Measurements from ENCODE around the gene KRTAP10-12. TPM values are rescaled to one million over a fixed set of nuclear protein-coding genes. Genes with fewer than 3 reads are reported as not detected.
"Not testable (repeated sequence)": the region's sequence is repeated elsewhere in the genome, so short reads cannot be mapped to it uniquely, and the experiment has no call there.

The KRTAP10-12 gene
- total RNA-seq, 1 donor from 2014 or later: not detected

DNA sequence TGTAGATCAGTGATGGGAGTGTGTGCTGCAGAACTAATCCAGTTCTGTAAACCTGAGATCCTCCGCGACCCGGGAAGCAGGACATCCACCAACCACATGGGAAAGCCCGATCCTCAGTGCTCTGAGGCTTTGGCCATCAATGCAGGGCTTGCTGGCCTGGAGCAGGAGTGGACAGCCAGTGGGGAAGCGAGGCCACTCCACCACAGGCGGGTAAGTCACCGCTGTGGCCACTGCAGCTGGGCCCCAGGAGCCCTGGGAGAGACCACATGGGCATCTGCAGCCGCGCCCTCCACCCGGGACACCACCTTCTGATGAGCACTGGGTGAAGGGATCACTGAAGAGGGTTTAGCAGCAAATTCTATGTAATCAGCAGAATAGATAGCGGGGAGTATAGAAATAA, 15.8 kb upstream of the KRTAP10-12 start:
- H3K36me3 ChIP-seq: no peaks in the 10 kb centered on the region
- DNase-seq: no peak
- TF ChIP-seq, protein P1, sequence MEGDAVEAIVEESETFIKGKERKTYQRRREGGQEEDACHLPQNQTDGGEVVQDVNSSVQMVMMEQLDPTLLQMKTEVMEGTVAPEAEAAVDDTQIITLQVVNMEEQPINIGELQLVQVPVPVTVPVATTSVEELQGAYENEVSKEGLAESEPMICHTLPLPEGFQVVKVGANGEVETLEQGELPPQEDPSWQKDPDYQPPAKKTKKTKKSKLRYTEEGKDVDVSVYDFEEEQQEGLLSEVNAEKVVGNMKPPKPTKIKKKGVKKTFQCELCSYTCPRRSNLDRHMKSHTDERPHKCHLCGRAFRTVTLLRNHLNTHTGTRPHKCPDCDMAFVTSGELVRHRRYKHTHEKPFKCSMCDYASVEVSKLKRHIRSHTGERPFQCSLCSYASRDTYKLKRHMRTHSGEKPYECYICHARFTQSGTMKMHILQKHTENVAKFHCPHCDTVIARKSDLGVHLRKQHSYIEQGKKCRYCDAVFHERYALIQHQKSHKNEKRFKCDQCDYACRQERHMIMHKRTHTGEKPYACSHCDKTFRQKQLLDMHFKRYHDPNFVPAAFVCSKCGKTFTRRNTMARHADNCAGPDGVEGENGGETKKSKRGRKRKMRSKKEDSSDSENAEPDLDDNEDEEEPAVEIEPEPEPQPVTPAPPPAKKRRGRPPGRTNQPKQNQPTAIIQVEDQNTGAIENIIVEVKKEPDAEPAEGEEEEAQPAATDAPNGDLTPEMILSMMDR (IDR thresholded peaks at IDR 0.05; ENCODE audit: borderline replicate concordance): no peak

DNA sequence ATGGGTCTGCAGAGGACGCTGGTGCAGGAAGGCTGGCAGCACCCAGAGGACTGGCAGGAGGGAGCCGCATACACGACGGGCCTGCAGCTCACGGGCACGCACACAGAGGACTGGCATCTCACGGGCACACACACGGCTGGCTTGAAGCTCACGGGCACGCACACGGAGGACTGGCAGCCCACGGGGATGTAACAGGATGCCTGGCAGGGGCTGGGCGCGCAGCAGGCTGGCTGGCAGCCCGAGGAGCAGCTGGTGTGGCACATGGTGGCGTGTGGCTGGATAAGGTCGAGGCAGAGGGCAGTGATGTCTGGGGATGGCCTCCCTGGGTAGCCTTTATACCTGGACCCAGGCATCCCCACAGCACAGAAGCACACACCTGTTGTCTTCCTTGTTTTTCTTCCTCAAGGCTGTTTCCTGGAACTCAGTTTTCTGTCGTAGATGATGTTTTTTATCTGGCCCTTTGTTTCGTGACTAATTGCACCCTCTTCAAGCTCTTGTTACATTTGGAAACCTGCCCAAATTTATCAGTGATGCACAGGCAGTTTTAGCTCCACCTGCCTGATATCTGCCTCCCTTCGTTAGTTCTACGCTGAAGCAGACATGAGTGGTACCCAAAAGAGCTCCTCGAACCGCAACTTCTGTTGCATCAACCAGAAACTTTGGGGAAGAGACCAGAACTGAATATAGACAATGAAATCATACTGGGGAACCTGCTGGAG, 15.0 kb upstream of the KRTAP10-12 start, which contains the start of gene KRTAP12-1:
TSS of gene KRTAP12-1 (minus strand) at position 303 of the 719 bp plus-strand sequence. CDS start at position 263, 40 bp downstream.
- Histone ChIP-seq H3K27ac (replicated peaks) (no peak within 1 kb of the TSS), H3K4me1 (no peaks in the 10 kb centered on the region), H3K27me3 (ENCODE audit: low read depth) (peaks cover 27% of the 10 kb centered on the region), H3K36me3 (no peaks in the 10 kb centered on the region), H3K4me3 (no peak within 1 kb of the TSS), H3K9me3 (replicated peaks) (no peaks in the 10 kb centered on the region)
- DNase-seq: no peak
- intact Hi-C loops (cut with micrococcal nuclease): no loop called here
- TF ChIP-seq, protein P1 (IDR thresholded peaks at IDR 0.05; ENCODE audit: borderline replicate concordance): no peak

More for the DNA sequence above, 15.8 kb upstream of the KRTAP10-12 start:
- H3K4me3 ChIP-seq: no peak overlapping the region
- peaks cover 18% of the 10 kb centered on the region for H3K27me3 ChIP-seq (ENCODE audit: low read depth)
- no peaks in the 10 kb centered on the region for H3K4me1 ChIP-seq
- H3K27ac ChIP-seq (replicated peaks): no peak overlapping the region
- H3K9me3 ChIP-seq (replicated peaks): no peaks in the 10 kb centered on the region
- intact Hi-C loops (cut with micrococcal nuclease): no loop called here

DNA sequence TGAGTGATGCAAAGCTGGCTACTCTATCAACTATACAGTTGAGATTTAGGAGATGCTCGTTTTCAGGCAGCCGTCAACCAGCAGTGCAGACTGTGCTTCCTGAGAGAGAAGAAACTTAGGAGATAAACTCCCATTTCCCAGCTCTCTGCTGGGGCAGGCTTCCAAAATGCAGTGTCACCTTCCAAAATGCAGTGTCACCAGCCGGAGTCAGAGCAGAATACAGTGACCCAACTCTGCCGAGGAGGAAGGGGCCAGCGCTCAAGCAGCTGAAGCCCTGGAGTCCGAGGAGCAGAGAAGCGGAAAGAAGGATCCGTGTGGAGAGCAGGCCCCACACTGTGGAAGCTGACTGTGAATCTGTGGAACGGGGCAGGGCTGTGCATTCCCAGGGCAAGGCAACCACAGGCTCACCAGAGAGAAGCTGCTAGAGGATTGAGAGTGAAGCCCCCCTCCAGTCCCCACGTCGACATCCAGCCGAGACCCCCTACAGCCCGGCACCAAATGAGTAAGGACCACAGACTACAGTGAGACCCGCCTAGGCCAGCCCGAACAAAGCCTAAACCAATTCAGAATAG, 14.3 kb upstream of the KRTAP10-12 start:
- intact Hi-C loops (cut with micrococcal nuclease): no loop called here
- TF ChIP-seq, protein P1 (IDR thresholded peaks at IDR 0.05; ENCODE audit: borderline replicate concordance): no peak
- no peaks in the 10 kb centered on the region for H3K4me1 ChIP-seq
- no peak for DNase-seq
- no peak overlapping the region for H3K27ac ChIP-seq (replicated peaks)
- H3K36me3 ChIP-seq: no peaks in the 10 kb centered on the region
- no peaks in the 10 kb centered on the region for H3K9me3 ChIP-seq (replicated peaks)
- H3K27me3 ChIP-seq (ENCODE audit: low read depth): peaks cover 34% of the 10 kb centered on the region
- no peak overlapping the region for H3K4me3 ChIP-seq

DNA sequence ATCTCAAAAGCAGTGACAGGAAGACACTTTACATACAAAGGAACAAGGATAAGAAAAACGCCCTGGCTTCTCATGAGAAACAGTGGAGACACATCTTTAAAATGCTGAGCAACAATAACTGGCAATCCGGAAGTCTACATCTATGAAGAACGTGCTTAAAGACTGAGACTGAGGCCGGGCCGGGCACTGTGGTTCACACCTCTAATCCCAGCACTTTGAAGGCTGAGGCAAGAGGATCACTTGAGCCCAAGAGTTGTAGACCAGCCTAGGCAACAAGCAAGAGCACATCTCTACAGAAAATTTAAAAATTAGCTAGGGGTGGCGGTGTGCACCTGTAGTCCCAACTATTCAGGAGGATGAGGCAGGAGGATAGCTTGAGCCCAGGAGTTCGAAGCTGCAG, 12.9 kb upstream of the KRTAP10-12 start:
- Histone ChIP-seq H3K27ac (replicated peaks) (no peak overlapping the region), H3K4me1 (no peaks in the 10 kb centered on the region), H3K36me3 (no peaks in the 10 kb centered on the region), H3K4me3 (no peak overlapping the region), H3K27me3 (ENCODE audit: low read depth) (peaks cover 47% of the 10 kb centered on the region), H3K9me3 (replicated peaks) (no peaks in the 10 kb centered on the region)
- intact Hi-C loops (cut with micrococcal nuclease): no loop called here
- DNase-seq: no peak
- TF ChIP-seq, protein P1 (IDR thresholded peaks at IDR 0.05; ENCODE audit: borderline replicate concordance): no peak

GRCh38 chr21:44684483-44684882, 12.5 kb upstream of the KRTAP10-12 start:
- no peak for DNase-seq

DNA sequence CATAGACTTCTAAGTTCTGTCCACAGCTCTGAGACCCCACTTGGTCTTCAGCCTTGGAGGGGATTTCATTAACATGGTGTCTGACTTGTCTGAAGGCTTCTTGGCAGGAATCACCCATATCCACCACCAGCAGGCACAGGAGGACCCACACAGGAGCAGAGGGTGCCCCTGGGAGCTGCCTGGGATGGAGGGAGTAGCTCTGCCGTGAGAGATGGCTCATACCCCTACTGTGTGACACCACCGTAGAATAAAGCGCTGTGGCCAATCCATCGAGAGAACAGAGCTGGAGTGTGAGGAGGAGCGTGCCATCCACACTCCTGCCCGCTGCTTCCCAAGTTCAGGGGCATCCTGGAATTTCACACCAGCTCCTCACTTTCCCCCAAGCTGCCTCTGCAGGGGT, 11.9 kb upstream of the KRTAP10-12 start:
- peaks cover 47% of the 10 kb centered on the region for H3K27me3 ChIP-seq (ENCODE audit: low read depth)
- DNase-seq; H3K36me3 ChIP-seq; H3K4me3 ChIP-seq; H3K9me3 ChIP-seq (replicated peaks); H3K27ac ChIP-seq (replicated peaks); intact Hi-C loops (cut with micrococcal nuclease); H3K4me1 ChIP-seq: not testable (repeated sequence)

More at GRCh38 chr21:44684483-44684882, 12.5 kb upstream of the KRTAP10-12 start:
- no peaks in the 10 kb centered on the region for H3K36me3 ChIP-seq
- no peaks in the 10 kb centered on the region for H3K9me3 ChIP-seq (replicated peaks)
- H3K27me3 ChIP-seq (ENCODE audit: low read depth): peaks cover 47% of the 10 kb centered on the region
- intact Hi-C loops (cut with micrococcal nuclease): no loop called here
- TF ChIP-seq, protein P1 (IDR thresholded peaks at IDR 0.05; ENCODE audit: borderline replicate concordance): no peak
- H3K4me1 ChIP-seq: no peaks in the 10 kb centered on the region
- no peak overlapping the region for H3K27ac ChIP-seq (replicated peaks)
- H3K4me3 ChIP-seq: no peak overlapping the region
